Measurements from ENCODE around the gene TKT. TPM values are rescaled to one million over a fixed set of nuclear protein-coding genes. Genes with fewer than 3 reads are reported as not detected.
"Not testable (repeated sequence)": the region's sequence is repeated elsewhere in the genome, so short reads cannot be mapped to it uniquely, and the experiment has no call there.

TKT gene
- total RNA-seq = 29.1 TPM
- 10 to 100 TPM; 28.8 to 49.5 (median 39.1) TPM for polyA plus RNA-seq (ENCODE audit: insufficient read depth in 1 of 8, insufficient read length in 8 of 8, low replicate concordance in 1 of 8)
- long read RNA-seq, donor 1, partial matches to known transcripts = 0 of 4 reads
- long read RNA-seq, donor 1, other reads (novel, unspliced or antisense) = 0 of 4 reads
- long read RNA-seq, donor 2 = 0 reads
- long read RNA-seq, donor 3, transcript TKT-208 (14 exons, 3,010 nt) = major isoform, 7 of 23 reads
- long read RNA-seq, donor 3, partial matches to known transcripts = 16 of 23 reads
- long read RNA-seq, donor 3, other reads (novel, unspliced or antisense) = 0 of 23 reads
- long read RNA-seq, donor 4, transcript TKT-208 (14 exons, 3,010 nt) = major isoform, 6 of 10 reads
- long read RNA-seq, donor 4, partial matches to known transcripts = 0 of 10 reads
- long read RNA-seq, donor 4, other reads (novel, unspliced or antisense) = 0 of 10 reads
- long read RNA-seq, donor 5, transcript TKT-208 (14 exons, 3,010 nt) = major isoform, 12 of 46 reads
- long read RNA-seq, donor 5, partial matches to known transcripts = 30 of 46 reads
- long read RNA-seq, donor 5, other reads (novel, unspliced or antisense) = 0 of 46 reads
- long read RNA-seq, donor 6, transcript TKT-208 (14 exons, 3,010 nt) = major isoform, 14 of 29 reads
- long read RNA-seq, donor 6, partial matches to known transcripts = 11 of 29 reads
- long read RNA-seq, donor 6, other reads (novel, unspliced or antisense) = 0 of 29 reads
- long read RNA-seq, donor 7, partial matches to known transcripts = 13 of 19 reads
- long read RNA-seq, donor 7, other reads (novel, unspliced or antisense) = 0 of 19 reads
- long read RNA-seq, donor 8, transcript TKT-208 (14 exons, 3,010 nt) = major isoform, 8 of 12 reads
- long read RNA-seq, donor 8, partial matches to known transcripts = 0 of 12 reads
- long read RNA-seq, donor 8, other reads (novel, unspliced or antisense) = 0 of 12 reads
- long read RNA-seq, donor 9, transcript TKT-208 (14 exons, 3,010 nt) = major isoform, 5 of 14 reads
- long read RNA-seq, donor 9, partial matches to known transcripts = 6 of 14 reads
- long read RNA-seq, donor 9, other reads (novel, unspliced or antisense) = 0 of 14 reads
- long read RNA-seq, donor 10, transcript TKT-208 (14 exons, 3,010 nt) = major isoform, 7 of 8 reads
- long read RNA-seq, donor 10, partial matches to known transcripts = 0 of 8 reads
- long read RNA-seq, donor 10, other reads (novel, unspliced or antisense) = 0 of 8 reads
- long read RNA-seq, donor 11, transcript TKT-208 (14 exons, 3,010 nt) = major isoform, 5 of 6 reads
- long read RNA-seq, donor 11, partial matches to known transcripts = 0 of 6 reads
- long read RNA-seq, donor 11, other reads (novel, unspliced or antisense) = 0 of 6 reads

GRCh38 chr3:53255775-53256703 lies at the start of gene TKT:
TSS of gene TKT (minus strand) at chr3:53256022. CDS start at chr3:53255942, 80 bp downstream.
- DNase-seq = peak; percentile 92
- Histone ChIP-seq H3K9me3 (replicated peaks; ENCODE audit: control insufficient read depth, low read depth, low read length) (no peaks in the 10 kb centered on the region), H3K4me3 (ENCODE audit: low read length) (peak within 1 kb of the TSS; percentile 72), H3K36me3 (ENCODE audit: control insufficient read depth, insufficient read depth, low read length) (no peaks in the 10 kb centered on the region), H3K27ac (ENCODE audit: low read length) (peak within 1 kb of the TSS; percentile 35), H3K4me1 (ENCODE audit: control insufficient read depth, insufficient read depth, low read length) (peaks cover 16% of the 10 kb centered on the region), H3K27me3 (ENCODE audit: control insufficient read depth, insufficient read depth, low read length) (no peaks in the 10 kb centered on the region)
- 7% methylated on average over 32 of the region's 66 CpGs for WGBS (ENCODE audit: insufficient coverage)

- Histone ChIP-seq H3K4me1 (ENCODE audit: control insufficient read depth, insufficient read depth, low read length) (no peaks in the 10 kb centered on the region), H3K4me3 (ENCODE audit: low read length) (no peak overlapping the region), H3K36me3 (ENCODE audit: control insufficient read depth, insufficient read depth, low read length) (peaks cover 28% of the 10 kb centered on the region), H3K27ac (ENCODE audit: low read length) (no peak overlapping the region), H3K9me3 (replicated peaks; ENCODE audit: control insufficient read depth, low read depth, low read length) (no peaks in the 10 kb centered on the region), H3K27me3 (ENCODE audit: control insufficient read depth, insufficient read depth, low read length) (no peaks in the 10 kb centered on the region)
- 80% methylated on average over 1 of the region's 3 CpGs for WGBS (ENCODE audit: insufficient coverage)
- DNase-seq = no peak
Measured at GRCh38 chr3:53303957-53304356, 48.1 kb upstream of the TKT start.

- H3K36me3 ChIP-seq (ENCODE audit: control insufficient read depth, insufficient read depth, low read length) = peaks cover 26% of the 10 kb centered on the region
Measured at GRCh38 chr3:53303549-53303948, 47.7 kb upstream of the TKT start.

GRCh38 chr3:53300826-53301225 lies 45.0 kb upstream of the TKT start:
- H3K4me1 ChIP-seq (ENCODE audit: control insufficient read depth, insufficient read depth, low read length) = no peaks in the 10 kb centered on the region
- no peak for DNase-seq
- 93% methylated on average over 2 of the region's 3 CpGs for WGBS (ENCODE audit: insufficient coverage)
- no peaks in the 10 kb centered on the region for H3K9me3 ChIP-seq (replicated peaks; ENCODE audit: control insufficient read depth, low read depth, low read length)
- H3K36me3 ChIP-seq (ENCODE audit: control insufficient read depth, insufficient read depth, low read length) = peaks cover 29% of the 10 kb centered on the region
- H3K27me3 ChIP-seq (ENCODE audit: control insufficient read depth, insufficient read depth, low read length) = no peaks in the 10 kb centered on the region
- H3K4me3 ChIP-seq (ENCODE audit: low read length) = no peak overlapping the region
- no peak overlapping the region for H3K27ac ChIP-seq (ENCODE audit: low read length)

More at GRCh38 chr3:53303549-53303948, 47.7 kb upstream of the TKT start:
- 59% methylated on average over 3 of the region's 3 CpGs for WGBS (ENCODE audit: insufficient coverage)
- Histone ChIP-seq H3K27ac (ENCODE audit: low read length) (no peak overlapping the region), H3K9me3 (replicated peaks; ENCODE audit: control insufficient read depth, low read depth, low read length) (no peaks in the 10 kb centered on the region), H3K4me3 (ENCODE audit: low read length) (no peak overlapping the region), H3K4me1 (ENCODE audit: control insufficient read depth, insufficient read depth, low read length) (no peaks in the 10 kb centered on the region), H3K27me3 (ENCODE audit: control insufficient read depth, insufficient read depth, low read length) (no peaks in the 10 kb centered on the region)
- DNase-seq = no peak

- not testable (repeated sequence) for H3K27ac ChIP-seq (ENCODE audit: low read length); H3K27me3 ChIP-seq (ENCODE audit: control insufficient read depth, insufficient read depth, low read length); H3K4me1 ChIP-seq (ENCODE audit: control insufficient read depth, insufficient read depth, low read length); H3K4me3 ChIP-seq (ENCODE audit: low read length); H3K9me3 ChIP-seq (replicated peaks; ENCODE audit: control insufficient read depth, low read depth, low read length)
- WGBS (ENCODE audit: insufficient coverage) = 0% methylated on average over 1 of the region's 5 CpGs
- DNase-seq = peak; percentile 66
- H3K36me3 ChIP-seq (ENCODE audit: control insufficient read depth, insufficient read depth, low read length) = peaks cover 32% of the 10 kb centered on the region
Measured at GRCh38 chr3:53299611-53300023, 43.8 kb upstream of the TKT start.

- H3K27me3 ChIP-seq (ENCODE audit: control insufficient read depth, insufficient read depth, low read length) = no peaks in the 10 kb centered on the region
- DNase-seq = no peak
- no peak overlapping the region for H3K4me3 ChIP-seq (ENCODE audit: low read length)
- no peaks in the 10 kb centered on the region for H3K4me1 ChIP-seq (ENCODE audit: control insufficient read depth, insufficient read depth, low read length)
- H3K36me3 ChIP-seq (ENCODE audit: control insufficient read depth, insufficient read depth, low read length) = peaks cover 47% of the 10 kb centered on the region
- no CpG with 5 or more reads among the region's 1 CpG for WGBS (ENCODE audit: insufficient coverage)
- H3K27ac ChIP-seq (ENCODE audit: low read length) = no peak overlapping the region
- no peaks in the 10 kb centered on the region for H3K9me3 ChIP-seq (replicated peaks; ENCODE audit: control insufficient read depth, low read depth, low read length)
Measured at GRCh38 chr3:53295410-53295809, 39.6 kb upstream of the TKT start.

GRCh38 chr3:53293867-53294266 lies 38.0 kb upstream of the TKT start:
- Histone ChIP-seq H3K9me3 (replicated peaks; ENCODE audit: control insufficient read depth, low read depth, low read length) (no peaks in the 10 kb centered on the region), H3K27ac (ENCODE audit: low read length) (no peak overlapping the region), H3K4me3 (ENCODE audit: low read length) (no peak overlapping the region), H3K36me3 (ENCODE audit: control insufficient read depth, insufficient read depth, low read length) (peaks cover 51% of the 10 kb centered on the region), H3K4me1 (ENCODE audit: control insufficient read depth, insufficient read depth, low read length) (no peaks in the 10 kb centered on the region), H3K27me3 (ENCODE audit: control insufficient read depth, insufficient read depth, low read length) (no peaks in the 10 kb centered on the region)
- WGBS (ENCODE audit: insufficient coverage) = 83% methylated on average over 6 of the region's 8 CpGs
- no peak for DNase-seq

GRCh38 chr3:53288214-53288613 lies 32.4 kb upstream of the TKT start:
- Histone ChIP-seq H3K27ac (ENCODE audit: low read length) (no peak overlapping the region), H3K36me3 (ENCODE audit: control insufficient read depth, insufficient read depth, low read length) (peaks cover 51% of the 10 kb centered on the region), H3K27me3 (ENCODE audit: control insufficient read depth, insufficient read depth, low read length) (no peaks in the 10 kb centered on the region), H3K9me3 (replicated peaks; ENCODE audit: control insufficient read depth, low read depth, low read length) (no peaks in the 10 kb centered on the region), H3K4me1 (ENCODE audit: control insufficient read depth, insufficient read depth, low read length) (no peaks in the 10 kb centered on the region), H3K4me3 (ENCODE audit: low read length) (no peak overlapping the region)
- DNase-seq = no peak
- 54% methylated on average over 3 of the region's 4 CpGs for WGBS (ENCODE audit: insufficient coverage)

- Histone ChIP-seq H3K9me3 (replicated peaks; ENCODE audit: control insufficient read depth, low read depth, low read length) (no peaks in the 10 kb centered on the region), H3K36me3 (ENCODE audit: control insufficient read depth, insufficient read depth, low read length) (peaks cover 43% of the 10 kb centered on the region), H3K27me3 (ENCODE audit: control insufficient read depth, insufficient read depth, low read length) (no peaks in the 10 kb centered on the region), H3K4me1 (ENCODE audit: control insufficient read depth, insufficient read depth, low read length) (no peaks in the 10 kb centered on the region), H3K4me3 (ENCODE audit: low read length) (no peak overlapping the region), H3K27ac (ENCODE audit: low read length) (no peak overlapping the region)
- DNase-seq = no peak
- WGBS (ENCODE audit: insufficient coverage) = no CpG with 5 or more reads among the region's 4 CpGs
Measured at GRCh38 chr3:53287131-53287629, 31.4 kb upstream of the TKT start.
